A172 (cell line): ENCODE results near the gene TXNDC5. TPM values are rescaled to one million over a fixed set of nuclear protein-coding genes. Genes with fewer than 3 reads are reported as not detected.
"Not testable (repeated sequence)": the region's sequence is repeated elsewhere in the genome, so short reads cannot be mapped to it uniquely, and the experiment has no call there.

Experiments
- DNase-seq: peaks from one replicate; pipeline ENCODE4 v3.0.0-alpha.2; 2015; ENCODE audit warnings: low spot score
- total RNA-seq: library from RNA; depleted of rRNA; stranded (reverse); fragments of >200 nt; shearing (Covaris generic); gene quantifications from 2 replicates; pipeline ENCODE4 v1.2.3, GENCODE V29; 2014

The TXNDC5 gene
- total RNA-seq, 1 experiment from 2014 or later: 251 TPM

GRCh38 chr6:7897461-7898192, 13.0 kb downstream of the TXNDC5 start:
- DNase-seq: no peak

- DNase-seq: no peak
Measured at GRCh38 chr6:7896465-7896987, 14.1 kb downstream of the TXNDC5 start.

GRCh38 chr6:7895125-7895423, 15.5 kb downstream of the TXNDC5 start:
- DNase-seq: no peak

GRCh38 chr6:7894262-7895124, 16.1 kb downstream of the TXNDC5 start:
- no peak for DNase-seq

GRCh38 chr6:7893342-7893741, 17.2 kb downstream of the TXNDC5 start:
- DNase-seq: no peak

DNA sequence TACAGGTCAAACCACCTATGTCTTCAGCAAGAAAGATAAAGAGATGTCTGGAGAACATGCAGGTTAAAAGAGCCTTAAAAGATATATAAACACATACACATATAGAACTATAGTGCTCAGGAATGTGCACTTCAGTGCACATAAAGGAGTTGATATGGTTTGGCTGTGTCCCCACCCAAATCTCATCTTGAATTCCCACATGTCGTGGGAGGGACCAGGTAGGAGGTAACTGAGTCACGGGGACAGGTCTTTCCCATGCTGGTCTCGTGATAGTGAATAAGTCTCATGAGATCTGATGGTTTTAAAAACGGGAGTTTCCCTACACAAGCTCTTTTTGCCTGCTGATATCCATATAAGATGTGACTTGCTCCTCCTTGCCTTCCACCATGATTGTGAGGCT, 18.2 kb downstream of the TXNDC5 start:
- not testable (repeated sequence) for DNase-seq

DNA sequence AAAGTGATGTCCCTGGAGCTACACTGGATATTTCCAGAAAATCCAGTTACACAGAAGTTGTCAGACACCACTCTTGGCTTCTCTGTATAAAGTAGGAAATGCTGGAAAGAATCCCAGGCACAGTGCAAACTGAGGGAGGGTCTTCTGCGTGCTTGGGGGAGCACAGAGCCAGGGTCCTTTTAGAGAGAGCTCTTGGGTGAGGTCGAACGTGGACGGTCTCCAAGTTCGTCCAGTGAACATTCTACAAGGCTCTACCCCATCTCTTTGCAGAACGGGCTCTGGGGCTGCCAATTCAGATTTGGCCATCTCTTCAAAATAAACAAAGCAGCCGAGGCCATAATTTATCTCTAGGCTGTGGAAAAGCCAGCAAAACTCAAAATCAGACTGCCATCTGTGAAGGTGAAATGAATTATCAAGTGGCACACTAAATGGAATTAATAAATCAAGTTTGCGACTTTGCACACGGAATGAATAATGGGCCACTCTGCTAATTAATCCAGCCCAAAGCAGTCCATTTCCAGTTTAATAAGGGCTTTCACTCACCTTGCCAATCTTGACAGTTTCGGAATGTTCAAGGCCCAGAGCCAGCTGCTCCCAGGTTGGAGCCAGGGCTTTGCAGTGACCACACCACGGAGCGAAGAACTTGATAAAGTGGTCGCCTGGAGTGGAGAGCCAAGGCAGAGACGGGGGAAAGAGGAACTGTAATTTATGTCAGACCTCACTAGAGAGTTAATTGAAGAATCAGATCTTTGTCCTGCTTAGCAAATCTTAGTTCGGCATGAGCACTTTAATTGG, 19.3 kb downstream of the TXNDC5 start:
- no peak for DNase-seq

- no peak for DNase-seq
Measured at GRCh38 chr6:7888587-7889357, 21.8 kb downstream of the TXNDC5 start.

DNA sequence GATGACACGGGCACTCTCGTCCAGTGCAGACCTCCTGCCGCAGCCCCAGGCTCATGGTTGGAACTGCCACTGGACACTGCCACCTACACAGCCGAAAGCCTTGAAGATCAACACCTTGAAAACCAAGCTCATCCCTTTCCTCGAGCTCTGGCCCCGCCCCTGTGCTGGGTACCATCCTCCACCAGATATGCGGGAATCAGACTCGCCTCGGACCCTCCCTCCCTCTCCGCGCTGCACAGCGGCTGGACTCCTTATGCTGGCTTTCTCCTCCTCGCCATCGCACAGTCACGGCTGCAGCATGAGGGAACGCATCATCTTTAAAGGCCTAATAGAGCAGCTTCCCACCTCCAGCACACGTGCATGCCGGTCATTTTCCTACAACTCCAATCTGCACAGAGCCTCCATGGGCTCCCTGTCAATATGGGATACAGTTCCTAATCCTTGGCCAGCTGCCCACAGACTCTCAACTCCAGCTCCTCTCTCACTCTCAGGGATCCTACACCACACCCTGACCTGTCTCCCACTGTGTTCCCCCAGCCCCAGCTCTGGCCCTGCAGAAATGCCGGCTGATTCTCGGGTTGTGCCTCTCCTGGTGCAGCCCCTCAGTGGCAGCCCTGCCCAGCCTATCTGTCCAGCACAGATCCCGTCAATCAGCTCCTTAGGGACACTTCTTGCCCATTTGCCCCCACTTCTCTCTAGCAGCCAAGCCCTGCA, 23.2 kb downstream of the TXNDC5 start:
- DNase-seq: no peak

GRCh38 chr6:7886132-7886531, 24.5 kb downstream of the TXNDC5 start:
- no peak for DNase-seq

GRCh38 chr6:7883381-7883780, 27.2 kb downstream of the TXNDC5 start:
- no peak for DNase-seq

DNA sequence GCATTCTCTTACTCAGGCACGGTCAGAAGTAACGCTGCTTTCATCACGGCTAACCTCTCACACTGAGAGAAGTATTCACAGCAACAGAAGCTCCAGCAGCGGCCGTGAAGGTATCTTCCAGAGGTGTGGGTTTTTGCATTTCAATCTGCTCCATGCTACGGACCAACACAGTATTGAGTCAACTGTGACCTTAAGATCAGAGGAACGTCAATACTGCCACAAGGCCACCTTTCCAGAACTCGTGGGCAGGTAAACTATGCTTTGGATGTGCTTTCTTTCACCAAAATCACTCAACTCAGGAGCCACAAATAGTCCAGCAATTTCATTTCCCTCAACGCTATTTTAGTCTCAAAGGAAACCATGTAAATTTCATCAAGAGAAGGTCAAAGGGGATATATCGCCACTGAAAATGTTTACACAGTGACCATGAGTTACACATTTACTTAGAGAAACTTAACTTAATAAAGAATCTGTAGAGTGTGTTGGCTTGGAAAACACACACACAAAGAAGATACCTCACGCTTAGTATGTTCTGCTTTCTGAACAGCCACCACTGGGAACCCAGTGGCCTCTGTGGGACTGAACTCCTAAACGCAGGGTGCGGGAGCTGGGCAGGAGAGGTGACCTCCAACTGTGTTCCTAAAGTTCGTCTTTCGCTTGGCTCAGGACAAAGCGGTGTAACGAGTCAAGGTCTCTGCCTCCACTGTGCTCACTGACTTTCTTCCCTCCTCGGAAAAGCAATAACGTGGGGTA, 27.9 kb downstream of the TXNDC5 start:
- no peak for DNase-seq

DNA sequence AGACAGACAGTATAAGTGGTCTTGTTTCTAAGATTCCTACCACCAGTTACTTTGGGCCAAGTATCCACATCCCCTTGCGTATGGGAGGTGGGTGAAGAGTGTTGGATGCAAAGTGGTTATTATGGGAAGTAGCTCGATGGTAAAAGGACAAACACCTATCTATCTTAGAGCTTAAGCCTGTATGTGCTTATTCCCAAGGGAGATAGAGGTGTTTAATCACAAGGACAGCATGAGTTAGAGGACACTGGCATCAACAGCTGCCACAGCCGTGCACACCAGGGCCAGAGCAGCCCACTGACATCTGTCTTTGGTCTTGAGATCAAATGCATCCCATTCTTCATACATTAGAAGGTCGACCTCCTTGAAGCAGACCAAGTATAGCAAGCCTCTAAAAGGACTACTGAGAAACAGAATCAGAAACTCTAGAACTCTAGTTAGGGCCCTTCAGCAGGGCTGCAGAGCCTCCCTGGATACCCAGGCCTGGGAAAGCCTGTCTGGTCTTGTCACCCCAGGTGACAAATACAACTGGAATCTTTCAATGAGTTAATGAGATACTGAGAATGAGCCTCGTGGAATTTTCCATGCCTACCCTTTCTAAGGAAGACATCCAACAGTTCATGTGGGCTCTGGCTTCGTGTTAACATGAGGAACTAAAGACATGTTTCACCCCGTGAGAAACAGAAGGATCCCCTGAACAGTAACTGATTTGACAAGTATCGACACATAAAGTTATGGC, 28.7 kb downstream of the TXNDC5 start:
- no peak for DNase-seq

DNA sequence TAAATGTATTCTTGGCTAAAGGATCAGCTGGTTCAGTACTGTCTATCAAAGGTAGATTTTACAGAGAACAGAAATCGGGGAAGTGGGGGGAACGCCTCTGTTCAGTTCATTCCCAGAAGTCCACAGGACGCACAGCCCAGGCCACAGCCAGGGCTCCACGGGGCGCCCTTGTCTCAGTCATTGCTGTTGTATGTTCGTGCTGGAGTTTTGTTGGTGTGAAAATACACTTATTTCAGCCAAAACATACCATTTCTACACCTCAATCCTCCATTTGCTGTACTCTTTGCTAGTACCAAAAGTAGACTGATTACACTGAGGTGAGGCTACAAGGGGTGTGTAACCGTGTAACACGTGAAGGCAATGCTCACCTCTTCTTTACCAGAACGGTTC, 29.9 kb downstream of the TXNDC5 start:
- DNase-seq: no peak

GRCh38 chr6:7879980-7880717, 30.4 kb downstream of the TXNDC5 start:
- DNase-seq: no peak

DNA sequence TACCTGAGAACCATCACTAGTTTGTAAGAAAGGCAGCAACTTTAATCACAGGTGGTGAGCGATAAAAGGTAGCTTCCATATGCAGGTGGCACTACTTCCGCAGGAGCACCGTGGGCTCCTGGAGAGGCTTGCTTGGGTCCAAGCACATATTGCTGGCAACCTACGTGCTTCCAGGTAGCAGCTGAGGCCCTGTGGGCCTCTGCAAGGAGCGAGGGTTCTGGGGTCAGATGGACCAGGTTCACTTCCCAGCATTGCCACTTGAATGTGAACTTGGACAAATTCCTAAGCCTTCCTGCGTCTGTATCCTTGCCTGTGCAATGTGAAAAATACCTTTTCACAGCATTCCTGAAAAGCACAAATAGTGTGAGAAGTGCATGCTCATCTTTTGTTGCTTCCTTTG, 31.0 kb downstream of the TXNDC5 start:
- no peak for DNase-seq

DNA sequence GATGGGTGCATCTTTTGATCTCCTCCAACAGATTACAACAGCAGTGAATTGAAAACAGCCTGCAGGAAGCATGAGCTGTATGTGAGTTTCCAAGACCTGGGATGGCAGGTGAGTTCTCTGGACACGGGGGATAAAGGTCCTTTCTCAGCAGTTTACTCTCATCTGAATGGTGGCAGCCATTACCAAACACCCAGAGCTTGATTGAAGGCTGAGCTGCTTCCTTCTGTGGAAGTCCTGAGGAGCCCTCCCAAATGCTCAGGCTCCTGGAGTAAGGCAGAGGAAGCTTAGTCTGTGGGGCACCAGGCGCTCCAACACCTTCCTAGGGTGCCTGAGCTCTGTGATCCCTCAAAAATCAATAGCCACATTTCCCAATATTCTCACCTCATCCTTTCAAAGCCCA, 31.5 kb downstream of the TXNDC5 start:
- no peak for DNase-seq

DNA sequence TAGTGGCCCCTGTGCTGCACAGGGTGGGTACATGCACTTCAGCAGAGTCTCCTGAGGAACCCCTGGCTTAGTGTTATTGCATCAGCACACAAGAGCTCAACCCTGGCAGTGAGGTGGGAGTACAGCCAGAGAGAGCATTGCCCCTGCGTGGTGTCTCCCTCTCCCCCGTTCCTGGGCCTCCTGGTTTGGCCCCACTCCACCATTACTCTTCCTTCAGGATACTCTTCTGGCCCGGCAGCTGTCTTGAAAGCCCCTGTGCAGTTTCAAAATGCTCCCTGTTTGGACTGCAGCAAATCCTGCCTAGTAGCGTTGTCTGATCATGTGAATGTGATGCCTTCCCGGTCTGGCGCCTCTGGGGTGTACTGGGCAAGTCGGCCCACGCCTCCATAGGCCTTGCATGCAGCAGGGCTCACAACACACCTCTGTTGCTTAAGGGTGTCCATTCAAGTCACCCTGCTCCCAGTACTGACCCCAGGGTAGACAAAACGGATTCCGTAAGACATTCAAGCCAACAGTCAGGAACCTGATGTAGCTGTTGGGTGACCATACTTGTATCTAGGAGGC, 32.1 kb downstream of the TXNDC5 start:
- DNase-seq: no peak
